ENCODE results near the gene USP3. TPM values are rescaled to one million over a fixed set of nuclear protein-coding genes. Genes with fewer than 3 reads are reported as not detected.

Gene USP3
- total and polyA plus RNA-seq, 2 of the 4 experiments (the other 2 are of a cell fraction), result 17.3 to 52.3 TPM

DNA sequence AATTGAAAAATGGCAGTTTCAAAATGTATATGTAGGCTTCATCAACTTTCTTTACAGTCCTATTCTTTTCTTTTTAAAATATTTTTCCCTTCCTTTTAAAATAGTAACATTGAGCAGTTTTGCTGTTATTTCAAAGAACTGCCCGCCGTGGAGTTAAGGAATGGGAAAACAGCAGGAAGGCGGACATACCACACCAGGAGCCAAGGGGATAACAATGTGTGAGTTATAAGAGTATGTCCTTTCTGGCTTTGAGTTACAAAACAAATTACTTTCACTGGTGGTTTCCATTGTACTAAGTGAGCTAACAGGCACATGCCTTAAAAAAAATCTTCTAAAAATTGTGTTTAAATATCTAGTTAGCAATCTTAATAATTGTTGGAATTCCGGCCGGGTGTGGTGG lies 55.4 kb downstream of the USP3 start:
- TF ChIP-seq CEBPB (IDR thresholded peaks at IDR 0.05; ENCODE audit: low read depth, low read length) (no peak), RAD21 (IDR thresholded peaks at IDR 0.05; ENCODE audit: low read length) (no peak), BHLHE40 (IDR thresholded peaks at IDR 0.05; ENCODE audit: low read depth, low read length) (no peak), SMC3 (IDR thresholded peaks at IDR 0.05; ENCODE audit: low read depth, low read length) (no peak), FOS (IDR thresholded peaks at IDR 0.05; ENCODE audit: low read depth, low read length) (no peak), RCOR1 (IDR thresholded peaks at IDR 0.05; ENCODE audit: insufficient replicate concordance, low read length) (no peak)
- Histone ChIP-seq H3K18ac (ENCODE audit: low read depth, low read length) (no peak overlapping the region), H3K56ac (ENCODE audit: extremely low read depth, insufficient read depth, low read length) (no peak overlapping the region), H3K27ac (ENCODE audit: insufficient read depth, low read length) (no peak overlapping the region), H2BK20ac (ENCODE audit: low read depth, low read length) (no peak overlapping the region), H3K4ac (ENCODE audit: low read depth, low read length) (no peak overlapping the region), H4K8ac (ENCODE audit: low read depth in 2 of 2, low read length in 2 of 2) (no peak overlapping the region), H3K9me1 (ENCODE audit: insufficient read depth, low read length) (peaks cover 16% of the 10 kb centered on the region), H3K4me2 (ENCODE audit: low read depth, low read length) (no peak overlapping the region), H3K4me3 (ENCODE audit: insufficient read depth, low read depth, low read length) (no peak overlapping the region), H2AK5ac (ENCODE audit: low read depth, low read length) (no peak overlapping the region), H3K4me1 (ENCODE audit: control insufficient read depth, insufficient read depth, low read length) (peaks cover 2% of the 10 kb centered on the region; the same call in 1 of the 2 replicates), H3K9ac (ENCODE audit: low read depth, low read length) (no peak overlapping the region), H2BK5ac (ENCODE audit: low read depth, low read length, poor library complexity, severe bottlenecking) (no peak overlapping the region), H4K20me1 (ENCODE audit: insufficient read depth, low read length) (peaks cover 6% of the 10 kb centered on the region; the same call in 1 of the 2 replicates), H3K14ac (replicated peaks; ENCODE audit: low read depth, low read length) (no peak overlapping the region), H3K79me1 (ENCODE audit: low read depth in 1 of 2, low read length in 2 of 2) (peaks cover 16 to 33% of the 10 kb centered on the region in 2 experiments; a peak in 3 of 4 replicates), H3K27me3 (ENCODE audit: control insufficient read depth, insufficient read depth, low read length) (no peaks in the 10 kb centered on the region), H3K23ac (ENCODE audit: low read depth, low read length) (no peak overlapping the region), H2BK15ac (ENCODE audit: low read depth, low read length) (no peak overlapping the region), H4K91ac (ENCODE audit: insufficient read depth, low read depth, low read length) (no peak overlapping the region), H4K5ac (ENCODE audit: low read depth, low read length) (no peak overlapping the region), H2BK120ac (ENCODE audit: low read depth, low read length) (no peak overlapping the region), H3K9me3 (ENCODE audit: control insufficient read depth, insufficient read depth, low read length) (no peaks in the 10 kb centered on the region), H2AK9ac (replicated peaks; ENCODE audit: low read depth, low read length, poor library complexity) (no peak overlapping the region), H3K36me3 (ENCODE audit: control insufficient read depth, insufficient read depth, low read length) (peaks cover 28% of the 10 kb centered on the region), H2AFZ (replicated peaks; ENCODE audit: low read length, poor library complexity) (no peak overlapping the region)
- dilution Hi-C loops (cut with HindIII; ENCODE audit: low sequenced_read_pairs, unreplicated experiment), result no loop called here
- BruUV-seq (replicated peaks), result no TSS peak
- ATAC-seq (ENCODE audit: low read depth) (no peak), DNase-seq (no peak)
- ChIA-PET POLR2A (ENCODE audit: unreplicated experiment) (no interaction called here), CTCF (no interaction called here)
- in situ Hi-C loops (cut with MboI; ENCODE audit: low sequenced_read_pairs), result no loop called here
- intact Hi-C loops (cut with micrococcal nuclease), result no loop called here
- no CpG with 5 or more reads among the region's 5 CpGs for WGBS, 2 experiments (ENCODE audit: extremely low coverage in 2 of 2, insufficient read length in 1 of 2)
